ENCODE data around the gene DIPK1A.

Gene DIPK1A

DNA sequence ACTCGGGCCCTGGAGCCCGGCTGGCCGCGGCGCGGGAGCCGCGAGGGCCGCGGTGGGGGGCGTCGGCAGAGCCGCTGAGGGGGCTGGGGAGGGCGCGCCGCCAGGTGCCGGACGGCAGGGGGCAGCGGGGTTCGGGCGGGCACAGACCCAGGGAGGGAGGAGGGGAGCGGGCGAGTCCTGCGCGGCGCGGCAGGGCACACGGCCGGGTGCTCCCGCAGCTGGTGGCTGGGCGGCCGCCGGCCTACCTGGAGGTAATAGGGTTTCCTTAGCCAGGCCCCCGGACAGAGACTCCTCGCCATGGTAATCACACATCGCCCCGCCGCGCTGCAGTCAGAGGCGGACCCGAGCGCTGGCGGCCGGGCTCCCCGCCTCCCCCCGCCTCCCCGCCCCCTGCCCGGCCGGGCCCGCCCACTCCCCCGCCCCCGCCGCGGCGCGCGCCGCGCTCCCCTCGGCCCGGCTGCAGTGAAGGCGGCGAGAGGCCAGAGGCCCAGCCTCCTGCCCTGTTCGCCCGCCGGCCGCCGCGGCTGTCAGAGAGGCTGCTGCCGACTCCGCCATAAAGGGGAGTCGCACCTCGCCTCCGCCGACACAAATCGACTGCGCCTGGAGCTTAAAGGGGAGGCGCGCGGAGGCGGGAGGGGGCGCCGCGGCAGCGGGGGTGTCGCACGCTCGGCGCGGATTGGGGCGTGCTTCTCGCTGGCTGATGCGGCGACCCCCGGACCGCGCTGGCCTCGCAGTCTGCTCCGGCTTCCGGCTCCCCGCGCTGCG lies at the start of gene DIPK1A:
Gene DIPK1A, minus strand, starts transcription at position 332 of the 765 bp plus-strand sequence. Its CDS starts 33 bp downstream, at position 299.
- DNase-seq (ENCODE audit: low read depth in 3 of 3), result peak; percentile 34 to 55 (median 52)

DNA sequence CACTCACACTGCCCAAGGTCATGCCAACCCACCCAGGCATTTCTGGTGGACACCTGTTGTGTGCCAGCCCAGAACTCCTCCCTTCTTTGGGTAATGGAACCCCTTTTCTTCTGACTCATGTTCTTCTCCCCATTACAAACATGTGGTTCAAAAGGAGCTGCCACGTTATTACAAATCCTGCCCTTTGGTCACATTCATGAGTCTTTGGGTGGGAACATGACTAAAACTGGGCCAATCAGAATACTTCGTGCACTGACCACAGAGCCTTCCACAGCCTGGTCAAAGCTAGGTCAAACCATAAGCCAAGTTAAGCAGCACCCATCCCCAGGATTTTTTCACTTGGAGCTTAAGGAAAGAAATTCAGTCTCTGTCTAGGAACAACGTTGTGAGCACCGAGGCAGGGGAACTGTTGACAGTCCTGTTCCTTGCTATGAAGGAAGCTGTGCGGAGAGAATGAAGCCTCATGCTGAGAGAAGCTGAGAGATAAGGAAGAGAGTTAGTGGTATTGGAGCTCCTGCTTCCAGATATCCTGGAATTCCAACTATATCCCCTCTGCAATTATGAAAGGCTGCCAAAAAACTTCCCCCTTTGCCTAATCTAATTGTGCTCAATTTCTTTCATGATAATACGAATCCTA lies 46.8 kb upstream of the DIPK1A start:
- DNase-seq (ENCODE audit: low read depth in 3 of 3), result no peak

- DNase-seq (ENCODE audit: low read depth in 3 of 3), result no peak
These were observed 44.0 kb upstream of the DIPK1A start for GRCh38 chr1:93005252-93005598.

DNA sequence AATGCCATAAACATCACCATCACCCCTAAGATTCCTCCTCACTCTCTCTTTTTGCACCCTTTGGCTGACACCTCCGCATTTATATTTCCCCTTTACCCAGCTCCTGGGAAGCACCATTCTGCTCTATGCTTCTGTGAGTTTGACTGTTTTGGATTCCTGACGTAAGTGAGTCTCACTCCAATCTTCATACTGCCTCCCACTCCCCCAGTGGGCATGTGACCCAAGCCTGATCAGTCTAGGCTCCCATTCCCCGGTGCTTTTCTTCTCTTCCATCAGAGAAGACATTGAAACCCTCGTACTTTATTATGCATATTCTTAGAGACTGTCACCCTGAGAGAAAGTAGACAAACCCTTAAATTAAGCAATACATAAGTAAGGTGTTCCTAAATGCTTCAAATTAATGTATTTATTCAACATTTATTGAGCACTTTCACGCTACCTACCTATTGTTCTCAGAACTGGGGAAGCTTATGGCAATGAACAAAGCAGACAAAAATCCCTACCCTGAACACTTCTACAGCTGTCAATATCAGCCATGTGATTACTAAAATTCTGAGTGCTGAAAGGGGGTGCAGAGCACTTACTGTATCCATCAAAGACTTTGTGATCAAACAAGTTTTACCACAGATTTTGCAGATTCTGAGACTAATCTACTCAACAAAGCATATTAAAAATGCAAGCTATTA lies 43.4 kb upstream of the DIPK1A start:
- DNase-seq (ENCODE audit: low read depth in 3 of 3), result no peak

GRCh38 chr1:93003981-93004380 lies 42.7 kb upstream of the DIPK1A start:
- no peak for DNase-seq (ENCODE audit: low read depth in 3 of 3)

- DNase-seq (ENCODE audit: low read depth in 3 of 3), result no peak
These were observed 41.5 kb upstream of the DIPK1A start for GRCh38 chr1:93002781-93003180.

GRCh38 chr1:93001893-93002292 lies 40.6 kb upstream of the DIPK1A start:
- DNase-seq (ENCODE audit: low read depth in 3 of 3), result no peak

- DNase-seq (ENCODE audit: low read depth in 3 of 3), result no peak
These were observed 39.5 kb upstream of the DIPK1A start for GRCh38 chr1:93000751-93001175.

- DNase-seq (ENCODE audit: low read depth in 3 of 3), result no peak
These were observed 39.0 kb upstream of the DIPK1A start for GRCh38 chr1:93000291-93000690.

DNA sequence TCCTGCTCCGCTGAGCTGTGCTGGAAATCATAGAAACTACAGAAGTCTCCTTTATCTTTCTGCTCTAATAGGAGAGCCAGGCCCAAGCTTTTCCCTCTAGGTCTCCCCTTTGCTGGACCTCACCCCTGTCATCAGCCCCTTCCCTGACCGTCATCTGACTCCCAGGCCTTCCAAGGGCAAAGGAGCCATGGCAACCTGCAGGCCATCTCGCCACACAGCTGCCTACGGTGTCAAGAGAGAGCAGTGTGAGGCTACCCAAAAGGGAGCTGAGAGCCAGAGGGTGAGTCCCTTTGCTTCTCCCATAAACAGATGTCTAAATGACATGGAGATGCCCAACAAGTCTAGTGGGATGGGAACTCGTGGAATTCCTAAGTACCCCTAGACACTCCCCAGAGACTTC lies 37.6 kb upstream of the DIPK1A start:
- DNase-seq (ENCODE audit: low read depth in 3 of 3), result no peak

GRCh38 chr1:92995441-92996430 lies 34.5 kb upstream of the DIPK1A start:
- no peak for DNase-seq (ENCODE audit: low read depth in 3 of 3)

- peak in 2 of 3 donors; percentile 57 to 71 for DNase-seq (ENCODE audit: low read depth in 3 of 3)
These were observed 32.9 kb upstream of the DIPK1A start for GRCh38 chr1:92994105-92994712.

DNA sequence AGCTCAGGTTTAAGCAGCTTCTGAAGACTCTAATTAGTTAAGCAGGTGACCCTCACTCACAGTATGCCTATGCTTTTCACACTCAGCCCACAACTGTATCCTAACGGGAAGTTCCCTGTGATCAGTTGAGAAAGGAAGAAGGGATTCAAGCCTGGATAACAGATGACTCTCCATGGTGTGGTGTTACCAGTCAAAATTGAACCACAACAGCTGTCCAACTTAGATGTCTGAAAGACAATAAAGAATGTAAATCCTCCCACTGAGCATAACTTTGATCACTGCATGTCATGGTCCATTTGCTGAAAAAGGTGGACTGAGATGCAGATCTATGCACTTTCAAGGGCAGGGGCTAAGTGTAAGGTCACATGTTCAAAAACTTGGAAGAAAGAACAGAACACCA lies 32.3 kb upstream of the DIPK1A start:
- DNase-seq (ENCODE audit: low read depth in 3 of 3), result no peak

DNA sequence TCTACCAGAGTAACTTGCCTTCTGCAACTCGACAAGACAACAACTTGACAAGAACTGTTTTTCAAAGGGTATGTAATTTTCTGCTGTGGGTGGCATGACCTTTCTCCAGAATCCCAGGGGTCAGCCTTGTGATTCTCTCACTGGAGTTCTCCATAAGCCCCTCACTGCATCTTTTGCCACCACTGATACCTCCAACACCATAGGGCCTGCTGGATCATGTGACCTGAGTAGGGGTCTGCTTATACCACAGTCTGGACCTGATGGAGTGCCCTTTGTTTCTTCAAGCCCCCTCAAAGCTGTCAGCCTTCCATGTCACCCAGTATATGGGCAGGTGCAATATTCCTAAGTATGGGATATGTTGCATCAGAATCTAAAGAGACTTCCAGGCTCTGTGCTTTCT lies 31.6 kb upstream of the DIPK1A start:
- no peak for DNase-seq (ENCODE audit: low read depth in 3 of 3)

DNA sequence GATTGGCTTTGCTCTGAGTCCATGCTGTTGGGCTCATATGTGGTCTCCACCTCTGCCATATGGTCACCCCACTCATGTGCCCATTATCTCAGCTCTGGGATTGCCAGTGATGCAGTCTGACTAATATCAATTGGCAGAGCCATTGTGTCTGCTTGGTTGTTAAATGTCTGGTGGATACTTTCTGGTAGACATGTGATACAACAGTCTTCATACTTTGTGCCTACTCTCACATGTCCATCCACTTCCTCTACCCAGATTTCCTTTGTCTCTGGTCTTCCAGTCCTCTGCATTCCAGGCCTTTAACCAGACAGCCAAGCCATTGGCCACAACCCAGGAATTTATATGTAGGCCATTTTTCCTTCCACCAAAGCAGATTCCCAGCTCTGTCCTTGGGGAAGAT lies 30.8 kb upstream of the DIPK1A start:
- DNase-seq (ENCODE audit: low read depth in 3 of 3), result no peak

DNA sequence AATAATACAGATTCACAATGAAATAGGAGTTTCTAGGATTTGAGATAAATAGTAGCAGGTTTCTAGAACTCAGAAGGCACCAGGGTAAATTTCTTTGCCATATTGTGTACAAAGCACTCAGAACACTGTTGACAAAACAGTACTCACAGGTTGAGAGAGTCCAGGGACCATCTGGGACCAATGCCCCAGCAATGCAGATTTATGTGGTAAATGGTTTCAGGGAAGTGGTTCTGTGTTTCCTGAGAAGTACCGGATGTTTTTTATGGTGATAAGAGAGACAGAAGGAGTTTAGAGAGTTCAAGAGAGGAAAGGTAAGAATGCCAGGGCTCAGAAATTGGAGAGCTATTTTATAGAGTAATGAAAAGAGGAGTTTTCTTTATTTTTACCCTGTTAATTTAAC lies 29.6 kb upstream of the DIPK1A start:
- no peak for DNase-seq (ENCODE audit: low read depth in 3 of 3)

DNA sequence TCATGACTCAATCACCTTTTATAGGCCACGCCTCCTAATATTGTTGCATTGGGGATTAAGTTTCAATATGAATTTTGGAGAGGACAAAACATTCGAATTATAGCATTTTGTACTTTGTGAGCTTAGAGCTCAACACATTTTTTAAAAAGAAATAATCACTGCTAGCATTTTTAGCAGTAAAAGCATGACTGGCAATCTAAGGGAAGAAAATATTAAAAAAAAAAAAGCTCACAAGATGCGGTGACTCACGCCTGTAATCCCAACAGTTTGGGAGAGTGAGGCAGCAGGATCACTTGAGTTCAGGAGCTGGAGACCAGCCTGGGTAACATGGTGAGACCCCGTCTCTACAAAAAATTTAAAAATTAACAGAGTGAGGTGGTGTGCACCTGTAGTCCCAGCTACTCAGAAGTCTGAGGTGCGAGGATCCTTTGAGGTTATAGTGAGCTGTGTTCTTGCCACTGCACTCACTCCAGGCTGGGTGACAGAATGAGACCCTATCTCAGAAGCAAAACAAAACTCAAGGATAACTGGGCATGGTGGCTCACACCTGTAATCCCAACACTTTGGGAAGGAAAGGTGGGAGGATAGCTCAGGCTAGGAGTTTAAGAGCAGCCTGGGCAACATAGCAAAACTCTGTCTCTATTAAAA lies 28.8 kb upstream of the DIPK1A start:
- DNase-seq (ENCODE audit: low read depth in 3 of 3), result no peak

- no peak for DNase-seq (ENCODE audit: low read depth in 3 of 3)
These were observed 28.0 kb upstream of the DIPK1A start for GRCh38 chr1:92989253-92989652.

DNA sequence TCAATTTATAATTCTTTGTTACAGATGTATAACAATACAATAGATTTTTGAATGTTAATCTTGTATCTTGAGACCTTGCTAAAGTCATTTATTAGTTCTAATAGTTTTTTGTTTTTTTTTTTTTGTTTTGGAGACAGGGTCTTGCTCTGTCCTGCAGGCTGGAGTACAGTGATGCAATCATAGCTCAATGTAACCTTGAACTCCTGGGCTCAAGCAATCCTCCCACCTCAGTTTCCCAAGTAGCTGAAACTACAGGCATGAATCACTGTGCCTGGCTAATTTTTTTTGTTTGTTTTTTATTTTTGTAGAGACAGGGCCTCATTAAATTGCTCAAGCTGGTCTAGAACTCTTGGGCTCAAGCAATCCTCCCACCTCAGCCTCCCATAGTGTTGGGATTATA lies 26.2 kb upstream of the DIPK1A start:
- DNase-seq (ENCODE audit: low read depth in 3 of 3), result no peak

GRCh38 chr1:92985101-92985500 lies 23.8 kb upstream of the DIPK1A start:
- DNase-seq (ENCODE audit: low read depth in 3 of 3), result no peak
